Motor neuron (in vitro differentiated cells): Measurements from ENCODE around the gene BSPRY. TPM values are rescaled to one million over a fixed set of nuclear protein-coding genes. Genes with fewer than 3 reads are reported as not detected.

ENCODE experiments used
- ATAC-seq, 8 experiments: fragments of 200-7000 bp; cut with Tn5 transposase; replicated peaks in 6 of 8; 2 replicates each; pipeline ENCODE4 v1.8.0; 2021; ENCODE audit warnings: mild to moderate bottlenecking in 8 of 8, moderate library complexity in 8 of 8
- H3K27ac ChIP-seq, 2 donors: fragments of 250-450 bp; sonication (Bioruptor Pico); 2 replicates each; pipeline ENCODE4 v1.9.0; 2021; ENCODE audit warnings: antibody characterized with exemption in 2 of 2, mild to moderate bottlenecking in 2 of 2, moderate library complexity in 1 of 2
- H3K4me1 ChIP-seq, 2 donors: fragments of 250-450 bp; sonication (Bioruptor Pico); replicated peaks in 1 of 2; 2 replicates each; pipeline ENCODE4 v1.6.1; 2021; ENCODE audit warnings: antibody characterized with exemption in 2 of 2, mild to moderate bottlenecking in 2 of 2, moderate library complexity in 1 of 2
- H3K4me3 ChIP-seq, 5 donors: fragments of 250-450 bp; sonication (Bioruptor Pico); 2 replicates each; pipeline ENCODE4 v1.9.0; 2021; ENCODE audit warnings: antibody characterized with exemption in 5 of 5, mild to moderate bottlenecking in 5 of 5, moderate library complexity in 4 of 5
- WGBS, 10 experiments: fragments of 450-650 bp; shearing (Covaris generic); methylation state at CpG; one replicate each; pipeline ENCODE4 v1.0.0; 2022; 5-methylcytosine and 5-hydroxymethylcytosine counted together
- in situ Hi-C, 9 experiments: fragments of 400-800 bp; cut with MboI; loops; one replicate each; pipeline ENCODE4 v1.15.0; 2021; ENCODE audit warnings: low sequenced_read_pairs in 9 of 9, low pct_unique_long_range_greater_than_20kb in 2 of 9; ENCODE audit not compliant: unreplicated experiment in 9 of 9
- total RNA-seq, 8 experiments: library from RNA; unstranded; fragments of 300-600 nt; gene quantifications; 2 replicates each; pipeline versions ENCODE4 v1.2.3 to v1.2.4, GENCODE V29; 2022

BSPRY gene
- total RNA-seq, 8 experiments from 2014 or later: 0.05 to 0.43 (median 0.27) TPM; not detected in 2

GRCh38 chr9:113416149-113416721 is 66.9 kb downstream of the BSPRY start:
- in situ Hi-C loops: no loop called here
- Histone ChIP-seq H3K27ac (no peak overlapping the region), H3K4me1 (peaks cover 4 to 6% of the 10 kb centered on the region in 2 donors), H3K4me3 (no peak overlapping the region)
- peak in 2 of 8 experiments; percentile 78 to 85 for ATAC-seq
- WGBS, 10 experiments: 0 to 73% (median 60%) methylated on average over 1 to 3 of the region's 3 CpGs; no CpG with 5 or more reads in 1 of the 10 experiments

- no peak for ATAC-seq
- no peak overlapping the region for H3K27ac ChIP-seq
- H3K4me1 ChIP-seq: no peaks in the 10 kb centered on the region
- H3K4me3 ChIP-seq: no peak overlapping the region
- in situ Hi-C loops: no loop called here
- 57 to 100% (median 91%) methylated on average over 1 to 4 of the region's 4 CpGs for WGBS, 10 experiments
These were observed 68.0 kb downstream of the BSPRY start for GRCh38 chr9:113417370-113417769.

Other genes with a start within 250 kb of the BSPRY start
- 10 to 100 TPM in 1 of 8 experiments, 1 to 10 TPM in 4, under 1 TPM in 3; 0.87 to 10.1 (median 1.7) TPM for gene SLC31A2, start 198.5 kb upstream of the BSPRY start, total RNA-seq
- 10 to 100 TPM; 12.8 to 28.1 (median 19.7) TPM for gene FKBP15, start 128.3 kb upstream of the BSPRY start, total RNA-seq
- gene SLC31A1, start 128.0 kb upstream of the BSPRY start, total RNA-seq: 10 to 100 TPM; 10.9 to 25.5 (median 18.7) TPM
- 10 to 100 TPM; 26.9 to 45.5 (median 30.9) TPM for gene CDC26, start 74.0 kb upstream of the BSPRY start, total RNA-seq
- gene PRPF4, start 73.9 kb upstream of the BSPRY start, total RNA-seq: 10 to 100 TPM; 22.4 to 35.5 (median 27.6) TPM
- gene RNF183, start 46.2 kb upstream of the BSPRY start, total RNA-seq: 1 to 10 TPM in 2 of 8 experiments, under 1 TPM in 5, not detected in 1; 0.14 to 1.6 (median 0.29) TPM
- gene WDR31, start 9.3 kb upstream of the BSPRY start, total RNA-seq: 1 to 10 TPM in 7 of 8 experiments, under 1 TPM in 1; 0.76 to 5.8 (median 3.3) TPM
- 10 to 100 TPM in 3 of 8 experiments, 1 to 10 TPM in 5; 6.3 to 15.1 (median 9.0) TPM for gene HDHD3, start 27.4 kb downstream of the BSPRY start, total RNA-seq
- gene ALAD, start 51.7 kb downstream of the BSPRY start, total RNA-seq: 10 to 100 TPM; 10.2 to 21.9 (median 17.0) TPM
- gene POLE3, start 61.1 kb downstream of the BSPRY start, total RNA-seq: 10 to 100 TPM; 42.0 to 66.7 (median 50.2) TPM
- 1 to 10 TPM in 4 of 8 experiments, under 1 TPM in 4; 0.54 to 2.4 (median 1.1) TPM for gene C9orf43, start 61.2 kb downstream of the BSPRY start, total RNA-seq
- 10 to 100 TPM in 7 of 8 experiments, 1 to 10 TPM in 1; 5.7 to 82.3 (median 50.6) TPM for gene RGS3, start 114.2 kb downstream of the BSPRY start, total RNA-seq